Skeletal muscle tissue (tissue), 4 donors: ENCODE results near the gene UBTD1. TPM values are rescaled to one million over a fixed set of nuclear protein-coding genes. Genes with fewer than 3 reads are reported as not detected.
"Not testable (repeated sequence)": the region's sequence is repeated elsewhere in the genome, so short reads cannot be mapped to it uniquely, and the experiment has no call there.

Experiments
- H3K27ac ChIP-seq: one replicate; pipeline ENCODE4 v1.7.0; 2013; ENCODE audit warnings: mild to moderate bottlenecking, low read depth, low read length, inconsistent platforms
- H3K27me3 ChIP-seq, 3 donors: one replicate each; pipeline ENCODE4 v1.7.0; 2013; ENCODE audit warnings: low read length in 3 of 3; ENCODE audit not compliant: control insufficient read depth in 3 of 3, insufficient read depth in 3 of 3
- H3K36me3 ChIP-seq, 3 donors: one replicate each; pipeline ENCODE4 v1.7.0; 2013; ENCODE audit warnings: low read length in 3 of 3; ENCODE audit not compliant: control insufficient read depth in 3 of 3, insufficient read depth in 3 of 3
- H3K4me1 ChIP-seq, 3 donors: one replicate each; pipeline ENCODE4 v1.7.0; 2013; ENCODE audit warnings: low read length in 3 of 3, mild to moderate bottlenecking in 3 of 3; ENCODE audit not compliant: control insufficient read depth in 3 of 3, insufficient read depth in 3 of 3
- H3K4me3 ChIP-seq, 3 donors: one replicate each; pipeline ENCODE4 v1.7.0; 2013; ENCODE audit warnings: low read length in 3 of 3
- H3K9ac ChIP-seq, 3 donors: one replicate each; pipeline ENCODE4 v1.7.0; 2013; ENCODE audit warnings: low read length in 3 of 3, mild to moderate bottlenecking in 3 of 3, moderate library complexity in 2 of 3, low read depth in 1 of 3
- H3K9me3 ChIP-seq, 3 donors: one replicate each; pipeline ENCODE4 v1.7.0; 2013; ENCODE audit warnings: low read length in 3 of 3; ENCODE audit not compliant: control insufficient read depth in 3 of 3
- total RNA-seq: library from RNA; depleted of rRNA; stranded (reverse); fragments of >200 nt; gene quantifications from one replicate; pipeline ENCODE4 v1.2.3, GENCODE V29; 2014
- donor health status: Osteomylitis.

Gene UBTD1
- total RNA-seq, 1 donor from 2014 or later = 8.4 TPM

- no peak overlapping the region for H3K27ac ChIP-seq
- no peak overlapping the region for H3K9ac ChIP-seq
- no peak overlapping the region for H3K4me3 ChIP-seq
- no peaks in the 10 kb centered on the region for H3K27me3 ChIP-seq
- no peaks in the 10 kb centered on the region for H3K9me3 ChIP-seq
- H3K4me1 ChIP-seq = peaks cover 46 to 77% (median 51%) of the 10 kb centered on the region in 3 donors
- no peaks in the 10 kb centered on the region for H3K36me3 ChIP-seq
Measured at GRCh38 chr10:97520520-97520919, 21.8 kb downstream of the UBTD1 start.

DNA sequence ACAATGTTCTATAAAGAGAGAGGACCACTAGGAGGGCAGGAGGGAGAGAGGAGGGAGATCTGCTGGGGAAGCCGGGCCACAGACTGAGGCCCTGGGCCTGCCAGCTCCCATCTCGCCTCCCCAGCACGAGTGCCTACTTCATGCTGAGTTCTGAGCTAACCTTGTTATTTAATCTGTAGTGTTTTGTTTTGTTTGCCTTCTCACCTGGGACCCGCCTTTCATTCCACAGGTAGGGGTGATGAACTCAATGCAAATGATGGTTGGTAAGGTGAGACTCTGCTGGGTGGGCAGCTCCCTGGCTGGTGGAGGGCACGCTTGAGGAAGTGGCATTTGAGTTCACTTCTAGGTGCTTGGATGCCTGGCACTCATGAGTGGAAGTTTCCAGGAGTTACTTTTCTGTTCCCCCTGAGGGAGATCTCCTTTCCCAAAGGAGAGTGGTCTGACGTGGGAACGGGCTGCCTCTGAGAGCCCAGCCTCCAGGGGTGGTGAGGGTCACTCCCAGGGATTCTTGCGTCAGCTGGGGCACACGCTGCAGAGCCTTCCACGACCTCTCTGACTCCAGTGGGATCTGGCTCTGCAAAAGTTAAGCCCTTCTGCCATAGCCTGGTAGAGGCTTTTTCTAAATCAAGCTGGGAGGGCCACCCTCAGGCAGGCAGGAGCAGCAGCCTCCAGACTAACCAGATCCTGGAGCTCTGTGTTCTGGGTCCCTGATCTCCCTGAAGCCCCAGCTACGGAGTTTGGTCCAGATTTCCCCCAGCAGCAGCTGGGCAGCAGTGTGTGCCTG is 22.4 kb downstream of the UBTD1 start:
- Histone ChIP-seq H3K4me3 (no peak overlapping the region), H3K9ac (peak overlapping the region in 2 of 3 donors; percentile 16 to 37), H3K27ac (no peak overlapping the region), H3K4me1 (peaks cover 39 to 76% (median 51%) of the 10 kb centered on the region in 3 donors), H3K36me3 (no peaks in the 10 kb centered on the region), H3K27me3 (no peaks in the 10 kb centered on the region), H3K9me3 (no peaks in the 10 kb centered on the region)

GRCh38 chr10:97522071-97522470 is 23.3 kb downstream of the UBTD1 start:
- peak overlapping the region in 1 of 3 donors; percentile 41 for H3K9ac ChIP-seq
- no peaks in the 10 kb centered on the region for H3K27me3 ChIP-seq
- H3K4me3 ChIP-seq = no peak overlapping the region
- no peaks in the 10 kb centered on the region for H3K36me3 ChIP-seq
- peaks cover 36 to 71% (median 49%) of the 10 kb centered on the region in 3 donors for H3K4me1 ChIP-seq
- H3K27ac ChIP-seq = no peak overlapping the region
- no peaks in the 10 kb centered on the region for H3K9me3 ChIP-seq

DNA sequence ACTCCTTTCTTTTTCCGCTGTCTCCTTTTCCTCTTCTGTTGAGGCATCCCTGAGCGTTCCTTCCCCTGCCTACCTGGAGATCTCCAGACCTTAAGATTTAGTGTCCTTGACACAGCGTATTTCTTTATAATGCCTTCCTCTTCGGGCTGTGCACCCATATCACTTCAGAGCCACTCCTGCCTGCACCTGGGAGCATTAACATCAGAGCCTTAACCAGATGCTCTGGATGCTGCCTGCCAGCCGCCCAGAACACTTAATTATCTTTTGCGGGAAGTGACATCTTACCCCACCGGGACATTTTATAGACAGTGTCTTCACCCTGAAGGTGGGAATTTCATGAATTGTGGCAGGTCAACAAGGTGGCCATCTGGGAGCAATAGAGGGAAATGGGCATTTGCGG is 24.2 kb downstream of the UBTD1 start:
- no peaks in the 10 kb centered on the region for H3K27me3 ChIP-seq
- H3K4me3 ChIP-seq = no peak overlapping the region
- no peak overlapping the region for H3K27ac ChIP-seq
- H3K36me3 ChIP-seq = no peaks in the 10 kb centered on the region
- H3K9me3 ChIP-seq = no peaks in the 10 kb centered on the region
- H3K9ac ChIP-seq = no peak overlapping the region
- H3K4me1 ChIP-seq = peaks cover 28 to 62% (median 40%) of the 10 kb centered on the region in 3 donors

- H3K4me3 ChIP-seq = no peak overlapping the region
- H3K4me1 ChIP-seq = peaks cover 20 to 44% (median 29%) of the 10 kb centered on the region in 3 donors
- H3K27me3 ChIP-seq = no peaks in the 10 kb centered on the region
Measured at GRCh38 chr10:97525086-97525485, 26.4 kb downstream of the UBTD1 start.

DNA sequence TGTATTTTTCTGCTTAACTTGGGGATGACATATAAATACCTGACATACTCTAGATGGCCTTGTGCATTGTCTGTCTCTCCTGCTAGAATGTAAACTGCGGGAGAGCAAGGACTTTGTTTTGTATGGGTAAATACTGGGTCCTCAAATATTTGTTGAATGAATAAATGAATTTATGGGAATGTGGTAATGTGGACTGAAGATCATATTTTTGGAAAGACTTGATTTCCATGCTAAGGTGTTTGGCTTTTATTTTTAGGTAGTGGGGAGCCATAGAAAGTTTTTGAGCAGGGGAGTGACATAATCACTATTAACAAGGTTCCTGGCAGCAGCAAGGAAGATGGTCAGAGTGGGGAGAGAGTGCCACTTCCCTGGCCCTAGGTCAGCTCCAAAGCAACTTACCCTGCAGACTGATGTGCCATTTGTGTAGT is 27.0 kb downstream of the UBTD1 start:
- H3K4me1 ChIP-seq = peaks cover 19 to 43% (median 24%) of the 10 kb centered on the region in 3 donors
- H3K9me3 ChIP-seq = no peaks in the 10 kb centered on the region
- no peaks in the 10 kb centered on the region for H3K36me3 ChIP-seq
- H3K4me3 ChIP-seq = no peak overlapping the region
- H3K9ac ChIP-seq = no peak overlapping the region
- no peak overlapping the region for H3K27ac ChIP-seq
- no peaks in the 10 kb centered on the region for H3K27me3 ChIP-seq

More at GRCh38 chr10:97525086-97525485, 26.4 kb downstream of the UBTD1 start:
- no peaks in the 10 kb centered on the region for H3K9me3 ChIP-seq
- no peaks in the 10 kb centered on the region for H3K36me3 ChIP-seq
- H3K27ac ChIP-seq = no peak overlapping the region
- H3K9ac ChIP-seq = no peak overlapping the region

DNA sequence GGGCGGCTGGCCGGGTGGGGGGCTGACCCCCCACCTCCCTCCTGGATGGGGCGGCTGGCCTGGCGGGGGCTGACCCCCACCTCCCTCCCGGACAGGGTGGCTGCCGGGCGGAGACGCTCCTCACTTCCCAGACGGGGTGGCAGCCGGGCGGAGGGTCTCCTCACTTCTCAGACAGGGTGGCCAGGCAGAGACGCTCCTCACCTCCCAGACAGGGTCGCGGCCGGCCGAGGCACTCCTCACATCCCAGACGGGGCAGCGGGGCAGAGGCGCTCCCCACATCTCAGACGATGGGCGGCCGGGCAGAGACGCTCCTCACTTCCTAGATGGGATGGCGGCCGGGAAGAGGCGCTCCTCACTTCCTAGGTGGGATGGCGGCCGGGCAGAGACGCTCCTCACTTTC is 30.2 kb downstream of the UBTD1 start:
- not testable (repeated sequence) for H3K9ac ChIP-seq, H3K4me3 ChIP-seq, H3K9me3 ChIP-seq, H3K27me3 ChIP-seq, H3K27ac ChIP-seq, H3K36me3 ChIP-seq
- H3K4me1 ChIP-seq = peaks cover 8 to 24% (median 16%) of the 10 kb centered on the region in 3 donors

DNA sequence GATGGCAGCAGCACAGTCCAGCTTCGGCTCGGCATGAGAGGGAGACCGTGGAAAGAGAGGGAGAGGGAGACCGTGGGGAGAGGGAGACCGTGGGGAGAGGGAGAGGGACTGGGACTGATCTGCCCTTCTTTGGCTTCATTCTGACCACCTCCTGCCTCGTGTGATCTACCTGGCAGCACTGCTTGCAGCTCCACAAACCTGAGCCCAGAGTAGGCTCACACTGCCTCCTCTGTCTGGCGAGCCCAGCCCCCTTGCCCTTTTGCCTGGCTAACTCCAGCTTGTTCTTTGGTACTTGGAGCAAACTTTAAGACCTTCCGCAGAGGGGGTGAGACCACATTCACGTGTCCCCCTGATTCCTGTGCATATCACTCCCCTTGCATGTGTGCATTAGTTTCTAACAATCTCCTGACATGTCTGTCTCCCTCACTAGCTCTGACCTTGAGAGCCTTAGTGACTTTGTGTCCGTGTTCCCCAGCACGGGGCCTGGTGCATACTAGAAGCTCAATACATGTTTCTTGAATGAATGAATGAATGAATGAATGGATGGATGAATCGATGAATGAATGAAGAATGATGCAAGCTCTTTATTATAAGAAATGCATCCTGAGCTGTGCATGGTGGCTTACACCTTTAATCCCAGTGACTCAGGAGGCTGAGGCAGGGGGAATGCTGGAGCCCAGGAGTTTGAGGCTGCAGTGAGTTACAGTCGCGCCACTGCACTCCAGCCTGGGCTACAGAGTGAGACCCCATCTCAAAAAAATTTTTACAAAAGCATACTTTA is 31.2 kb downstream of the UBTD1 start:
- no peak overlapping the region for H3K27ac ChIP-seq
- H3K36me3 ChIP-seq = no peaks in the 10 kb centered on the region
- H3K4me3 ChIP-seq = no peak overlapping the region
- no peaks in the 10 kb centered on the region for H3K27me3 ChIP-seq
- no peaks in the 10 kb centered on the region for H3K9me3 ChIP-seq
- H3K4me1 ChIP-seq = peaks cover 9 to 27% (median 19%) of the 10 kb centered on the region in 3 donors
- no peak overlapping the region for H3K9ac ChIP-seq

GRCh38 chr10:97531401-97531986 is 32.8 kb downstream of the UBTD1 start:
- peaks cover 8 to 21% (median 10%) of the 10 kb centered on the region in 3 donors for H3K4me1 ChIP-seq
- H3K4me3 ChIP-seq = no peak overlapping the region
- H3K9me3 ChIP-seq = no peaks in the 10 kb centered on the region
- no peak overlapping the region for H3K9ac ChIP-seq
- H3K27ac ChIP-seq = no peak overlapping the region
- H3K36me3 ChIP-seq = no peaks in the 10 kb centered on the region
- no peaks in the 10 kb centered on the region for H3K27me3 ChIP-seq
